Type B pancreatic cell (in vitro differentiated cells): ENCODE measurements around the gene PDE4A. TPM values are rescaled to one million over a fixed set of nuclear protein-coding genes. Genes with fewer than 3 reads are reported as not detected.
A peak's percentile ranks its signal among the peaks of the same experiment; 100 is the strongest.

ENCODE experiments used
- DNase-seq: peaks from one replicate; pipeline ENCODE4 v3.0.0; 2021; ENCODE audit warnings: mixed read lengths; ENCODE audit not compliant: unreplicated experiment; ENCODE audit errors: extremely low spot score
- H3K27ac Mint-ChIP-seq: 2 replicates; pipeline ENCODE4 v1.8.0; 2021; ENCODE audit warnings: mild to moderate bottlenecking, mixed read lengths
- H3K27me3 Mint-ChIP-seq: 2 replicates; pipeline ENCODE4 v1.8.0; 2021; ENCODE audit warnings: mixed read lengths
- H3K36me3 Mint-ChIP-seq: 2 replicates; pipeline ENCODE4 v1.8.0; 2021; ENCODE audit warnings: mixed read lengths
- H3K4me1 Mint-ChIP-seq: one replicate; pipeline ENCODE4 v1.8.0; 2021; ENCODE audit warnings: mixed read lengths; ENCODE audit not compliant: unreplicated experiment
- H3K4me3 Mint-ChIP-seq: 2 replicates; pipeline ENCODE4 v1.8.0; 2021; ENCODE audit warnings: mild to moderate bottlenecking, mixed read lengths
- H3K9me3 Mint-ChIP-seq: 2 replicates; pipeline ENCODE4 v1.8.0; 2021; ENCODE audit warnings: mixed read lengths
- total RNA-seq: library from RNA; stranded (reverse); gene quantifications from 2 replicates; pipeline ENCODE4 v1.2.1, GENCODE V29; 2021; ENCODE audit warnings: low replicate concordance
- TF ChIP-seq, protein P1 (sequence below): fragments of 200-600 bp; sonication (generic); conservative IDR thresholded peaks from 2 replicates; pipeline ENCODE4 v1.5.0; 2021; ENCODE audit warnings: antibody characterized with exemption, mild to moderate bottlenecking

The PDE4A gene
- total RNA-seq, 1 donor from 2014 or later = 1.6 TPM

GRCh38 chr19:10431943-10432735 lies 11.8 kb downstream of the PDE4A start:
- TF ChIP-seq, protein P1, sequence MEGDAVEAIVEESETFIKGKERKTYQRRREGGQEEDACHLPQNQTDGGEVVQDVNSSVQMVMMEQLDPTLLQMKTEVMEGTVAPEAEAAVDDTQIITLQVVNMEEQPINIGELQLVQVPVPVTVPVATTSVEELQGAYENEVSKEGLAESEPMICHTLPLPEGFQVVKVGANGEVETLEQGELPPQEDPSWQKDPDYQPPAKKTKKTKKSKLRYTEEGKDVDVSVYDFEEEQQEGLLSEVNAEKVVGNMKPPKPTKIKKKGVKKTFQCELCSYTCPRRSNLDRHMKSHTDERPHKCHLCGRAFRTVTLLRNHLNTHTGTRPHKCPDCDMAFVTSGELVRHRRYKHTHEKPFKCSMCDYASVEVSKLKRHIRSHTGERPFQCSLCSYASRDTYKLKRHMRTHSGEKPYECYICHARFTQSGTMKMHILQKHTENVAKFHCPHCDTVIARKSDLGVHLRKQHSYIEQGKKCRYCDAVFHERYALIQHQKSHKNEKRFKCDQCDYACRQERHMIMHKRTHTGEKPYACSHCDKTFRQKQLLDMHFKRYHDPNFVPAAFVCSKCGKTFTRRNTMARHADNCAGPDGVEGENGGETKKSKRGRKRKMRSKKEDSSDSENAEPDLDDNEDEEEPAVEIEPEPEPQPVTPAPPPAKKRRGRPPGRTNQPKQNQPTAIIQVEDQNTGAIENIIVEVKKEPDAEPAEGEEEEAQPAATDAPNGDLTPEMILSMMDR = no peak
- Mint-ChIP-seq H3K4me1 (peaks cover 4% of the 10 kb centered on the region), H3K4me3 (peak overlapping the region; percentile 79), H3K27ac (no peak overlapping the region), H3K9me3 (no peaks in the 10 kb centered on the region), H3K36me3 (no peaks in the 10 kb centered on the region), H3K27me3 (peaks cover 79% of the 10 kb centered on the region)
- no peak for DNase-seq

DNA sequence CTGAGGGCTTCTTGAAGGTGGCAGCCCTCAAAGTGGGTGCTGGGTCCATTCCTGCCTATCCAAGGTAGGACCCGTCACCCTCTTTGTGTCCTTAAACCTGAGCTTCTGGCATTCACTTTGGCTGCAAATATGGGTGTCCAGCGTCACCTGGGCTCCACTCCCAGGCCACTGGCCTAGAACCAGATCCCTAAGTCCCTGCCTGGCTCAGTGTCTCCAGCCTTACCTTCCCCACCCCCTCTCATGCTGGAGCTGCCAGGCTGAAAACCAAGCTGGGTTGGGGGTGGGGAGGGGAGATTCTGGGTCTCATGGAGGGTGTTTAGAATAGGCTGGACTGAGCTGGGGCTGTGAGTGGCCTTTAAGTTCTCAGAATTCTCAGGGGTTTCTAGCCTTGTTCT lies 12.4 kb downstream of the PDE4A start:
- peaks cover 4% of the 10 kb centered on the region for H3K4me1 Mint-ChIP-seq
- DNase-seq = no peak
- TF ChIP-seq, protein P1 = no peak
- peaks cover 73% of the 10 kb centered on the region for H3K27me3 Mint-ChIP-seq
- no peaks in the 10 kb centered on the region for H3K36me3 Mint-ChIP-seq
- H3K4me3 Mint-ChIP-seq = no peak overlapping the region
- H3K9me3 Mint-ChIP-seq = no peaks in the 10 kb centered on the region
- no peak overlapping the region for H3K27ac Mint-ChIP-seq

DNA sequence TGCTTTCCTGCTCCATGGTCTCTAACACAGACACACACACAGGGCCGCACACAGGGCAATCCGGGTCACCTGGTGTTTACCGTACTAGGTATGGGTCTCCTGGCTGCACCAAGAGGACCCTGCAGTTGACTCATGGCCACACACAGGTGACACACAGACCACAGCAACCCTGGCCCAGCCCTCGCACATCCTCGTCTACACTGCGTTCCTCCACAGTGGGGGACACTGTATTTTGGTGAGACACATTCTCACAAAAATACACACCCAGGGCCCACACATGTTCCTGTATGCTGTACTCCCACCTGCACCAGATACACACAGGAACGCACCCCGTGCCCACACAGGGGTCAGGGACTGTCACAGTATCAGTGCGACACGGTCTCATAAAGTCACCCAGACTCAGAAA lies 12.8 kb downstream of the PDE4A start:
- Mint-ChIP-seq H3K27ac (no peak overlapping the region), H3K27me3 (peaks cover 69% of the 10 kb centered on the region)

GRCh38 chr19:10439588-10439987 lies 19.2 kb downstream of the PDE4A start:
- no peak overlapping the region for H3K4me3 Mint-ChIP-seq
- no peaks in the 10 kb centered on the region for H3K9me3 Mint-ChIP-seq
- H3K4me1 Mint-ChIP-seq = no peaks in the 10 kb centered on the region
- H3K27ac Mint-ChIP-seq = no peak overlapping the region
- H3K27me3 Mint-ChIP-seq = peaks cover 24% of the 10 kb centered on the region
- TF ChIP-seq, protein P1 = no peak
- H3K36me3 Mint-ChIP-seq = no peaks in the 10 kb centered on the region
- DNase-seq = no peak

More for the DNA sequence above, 12.8 kb downstream of the PDE4A start:
- DNase-seq = no peak
- H3K9me3 Mint-ChIP-seq = no peaks in the 10 kb centered on the region
- peaks cover 4% of the 10 kb centered on the region for H3K4me1 Mint-ChIP-seq
- H3K36me3 Mint-ChIP-seq = no peaks in the 10 kb centered on the region
- peak overlapping the region; percentile 61 for H3K4me3 Mint-ChIP-seq
- TF ChIP-seq, protein P1 = no peak

- TF ChIP-seq, protein P1 = no peak
- Mint-ChIP-seq H3K36me3 (no peaks in the 10 kb centered on the region), H3K27ac (no peak overlapping the region), H3K27me3 (peaks cover 14% of the 10 kb centered on the region), H3K4me1 (no peaks in the 10 kb centered on the region), H3K9me3 (no peaks in the 10 kb centered on the region), H3K4me3 (no peak overlapping the region)
- DNase-seq = no peak
Measured at GRCh38 chr19:10442698-10443097, 22.4 kb downstream of the PDE4A start.
